ENCODE measurements around the gene AP5S1.
"Not testable (repeated sequence)": the region's sequence is repeated elsewhere in the genome, so short reads cannot be mapped to it uniquely, and the experiment has no call there.

AP5S1 gene

GRCh38 chr20:3842348-3842930 lies 22.1 kb downstream of the AP5S1 start:
- DNase-seq (ENCODE audit: low read depth in 2 of 2, low spot score in 1 of 2): no peak

DNA sequence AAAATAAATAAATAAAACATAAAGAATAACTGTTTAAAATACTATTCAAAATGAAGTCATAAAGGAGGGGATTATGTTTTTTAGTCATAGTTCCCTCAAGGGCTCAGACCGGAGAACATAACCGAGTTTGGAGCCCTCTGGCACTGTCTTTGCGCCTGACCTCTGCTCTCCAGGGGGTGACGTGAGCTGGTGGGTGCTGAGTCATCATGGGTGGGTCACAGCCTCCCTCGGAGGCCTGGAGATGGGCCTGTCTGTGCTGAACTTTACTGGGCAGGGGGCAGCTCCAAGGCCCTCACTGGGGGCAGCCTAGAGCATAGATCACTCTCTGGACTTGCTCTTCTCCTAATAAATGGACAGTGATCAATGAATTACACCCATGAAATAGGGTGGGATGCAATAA lies 23.1 kb downstream of the AP5S1 start:
- no peak for DNase-seq (ENCODE audit: low read depth in 2 of 2, low spot score in 1 of 2)

DNA sequence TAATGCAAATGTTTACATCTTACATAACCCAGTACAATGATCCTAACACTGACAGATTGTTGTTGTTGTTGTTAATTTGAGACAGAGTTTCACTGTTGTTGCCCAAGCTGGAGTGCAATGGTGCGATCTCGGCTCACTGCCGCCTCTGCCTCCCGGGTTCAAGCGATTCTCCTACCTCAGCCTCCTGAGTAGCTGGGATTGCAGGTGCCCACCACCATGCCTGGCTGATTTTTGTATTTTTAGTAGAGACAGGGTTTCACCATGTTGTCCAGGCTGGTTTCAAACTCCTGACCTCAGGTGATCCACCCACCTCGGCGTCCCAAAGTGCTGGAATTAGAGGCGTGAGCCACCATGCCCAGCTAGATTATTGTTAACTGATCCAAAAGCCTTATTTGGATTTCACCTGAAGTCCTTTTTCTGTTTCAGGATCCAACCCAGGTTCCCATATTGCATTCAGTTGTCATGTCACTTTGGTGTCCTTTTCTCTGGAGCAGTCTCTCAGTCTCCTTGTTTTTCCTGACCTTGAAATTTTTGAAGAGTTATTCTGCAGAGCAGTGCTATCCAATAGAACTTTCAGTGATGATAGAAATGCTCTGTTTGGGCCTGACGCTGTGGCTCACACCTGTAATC lies 23.8 kb downstream of the AP5S1 start:
- not testable (repeated sequence) for DNase-seq (ENCODE audit: low read depth in 2 of 2, low spot score in 1 of 2)

- no peak for DNase-seq (ENCODE audit: low read depth in 2 of 2, low spot score in 1 of 2)
These were observed 26.0 kb downstream of the AP5S1 start for GRCh38 chr20:3846378-3846739.

- peak; percentile 67 to 73 for DNase-seq (ENCODE audit: low read depth in 2 of 2, low spot score in 1 of 2)
These were observed 26.5 kb downstream of the AP5S1 start, which contains the start of gene MAVS for GRCh38 chr20:3846740-3847428. MAVS (plus strand) TSS chr20:3846834; CDS start chr20:3854625, 7,791 bp downstream.

GRCh38 chr20:3847429-3847940 lies 27.1 kb downstream of the AP5S1 start:
- DNase-seq (ENCODE audit: low read depth in 2 of 2, low spot score in 1 of 2): no peak

DNA sequence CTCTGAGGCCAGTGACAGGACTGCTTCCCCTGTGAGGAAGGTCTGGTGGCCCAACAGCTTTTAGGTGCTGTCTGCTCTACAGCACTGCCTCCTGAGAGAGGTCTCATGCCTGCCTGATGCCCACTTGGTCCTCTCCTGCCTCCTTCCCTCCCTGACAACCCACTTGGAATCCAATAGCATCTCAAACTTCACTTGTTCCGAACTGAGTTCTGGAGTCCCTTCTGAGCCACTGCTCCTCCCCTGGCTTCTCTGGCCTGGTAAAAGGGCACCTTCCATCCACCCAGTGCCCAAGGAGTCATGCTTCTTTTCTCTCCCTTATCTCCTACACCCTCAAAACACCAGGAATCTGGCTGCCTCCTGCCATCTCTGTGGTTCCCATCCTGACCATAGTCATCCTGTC lies 28.2 kb downstream of the AP5S1 start:
- no peak for DNase-seq (ENCODE audit: low read depth in 2 of 2, low spot score in 1 of 2)

- no peak for DNase-seq (ENCODE audit: low read depth in 2 of 2, low spot score in 1 of 2)
These were observed 34.1 kb downstream of the AP5S1 start for GRCh38 chr20:3854462-3854871.

- DNase-seq (ENCODE audit: low read depth in 2 of 2, low spot score in 1 of 2): no peak
These were observed 37.1 kb downstream of the AP5S1 start for GRCh38 chr20:3857405-3857804.

DNA sequence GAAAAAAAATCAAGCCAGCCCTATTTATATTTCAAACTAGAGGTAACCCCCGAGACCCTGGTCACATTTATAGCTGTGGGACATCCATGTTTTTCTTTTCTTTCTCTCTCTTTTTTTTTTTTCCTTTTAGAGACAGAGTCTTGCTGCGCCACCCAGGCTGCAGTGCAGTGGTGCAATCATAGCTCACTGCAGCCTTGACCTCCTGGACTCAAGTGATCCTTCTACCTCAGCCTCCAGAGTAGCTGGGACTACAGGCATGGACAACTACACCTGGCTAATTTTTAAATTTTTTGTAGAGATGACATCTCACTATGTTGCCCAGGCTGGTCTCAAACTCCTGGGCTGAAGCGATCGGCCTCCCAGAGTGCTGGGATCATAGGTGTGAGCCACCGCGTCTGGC lies 38.3 kb downstream of the AP5S1 start:
- no peak for DNase-seq (ENCODE audit: low read depth in 2 of 2, low spot score in 1 of 2)

- no peak for DNase-seq (ENCODE audit: low read depth in 2 of 2, low spot score in 1 of 2)
These were observed 40.8 kb downstream of the AP5S1 start for GRCh38 chr20:3861191-3861590.

DNA sequence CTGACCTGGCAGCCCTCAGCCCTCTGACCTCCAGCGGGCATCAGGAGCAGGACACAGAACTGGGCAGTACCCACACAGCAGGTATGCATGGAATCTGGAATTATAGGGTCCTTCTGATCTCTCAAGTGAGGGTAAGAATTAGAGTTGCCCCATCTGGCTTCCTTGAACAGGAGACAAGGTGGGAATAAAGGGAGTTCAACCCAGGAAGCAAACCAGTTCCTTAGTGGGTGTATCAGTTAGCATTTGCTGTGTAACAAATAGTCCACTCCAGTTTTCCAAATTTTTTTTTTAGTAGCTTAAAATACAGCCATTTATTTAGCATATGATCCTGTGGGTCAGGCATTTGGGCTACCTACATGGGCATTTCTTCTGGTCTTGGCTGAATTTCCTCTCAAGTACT lies 42.0 kb downstream of the AP5S1 start:
- no peak for DNase-seq (ENCODE audit: low read depth in 2 of 2, low spot score in 1 of 2)

DNA sequence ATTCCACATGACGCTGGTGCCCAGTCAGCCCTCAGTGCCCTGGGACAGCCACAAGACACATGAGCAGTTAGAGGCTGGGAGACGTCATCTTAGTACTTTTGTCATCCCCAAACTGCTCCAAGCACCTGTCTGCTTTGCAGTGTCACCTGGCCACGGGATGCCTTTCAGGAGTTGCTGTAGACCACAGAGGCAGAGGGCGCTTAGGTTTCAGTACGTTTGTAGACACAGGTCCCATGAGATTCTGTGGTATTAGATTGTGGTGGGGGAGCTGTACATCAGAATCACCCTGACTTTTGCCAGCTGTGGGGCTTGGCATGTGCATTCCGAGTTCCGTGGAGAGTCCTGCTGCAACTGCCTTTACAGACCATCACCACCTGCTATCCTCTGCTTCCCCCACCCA lies 43.0 kb downstream of the AP5S1 start:
- DNase-seq (ENCODE audit: low read depth in 2 of 2, low spot score in 1 of 2): no peak

DNA sequence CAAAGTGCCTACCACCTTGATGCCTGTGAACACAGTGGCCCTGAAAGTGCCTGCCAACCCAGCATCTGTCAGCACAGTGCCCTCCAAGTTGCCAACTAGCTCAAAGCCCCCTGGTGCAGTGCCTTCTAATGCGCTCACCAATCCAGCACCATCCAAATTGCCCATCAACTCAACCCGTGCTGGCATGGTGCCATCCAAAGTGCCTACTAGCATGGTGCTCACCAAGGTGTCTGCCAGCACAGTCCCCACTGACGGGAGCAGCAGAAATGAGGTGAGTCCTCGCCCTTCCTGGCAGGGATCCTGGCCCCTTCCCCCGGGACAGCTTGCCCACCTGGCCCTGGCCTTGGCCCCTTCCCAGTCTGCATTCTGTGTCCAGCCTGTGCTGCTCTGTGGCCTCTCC lies 44.2 kb downstream of the AP5S1 start:
- DNase-seq (ENCODE audit: low read depth in 2 of 2, low spot score in 1 of 2): no peak

GRCh38 chr20:3865152-3865886 lies 45.0 kb downstream of the AP5S1 start:
- no peak for DNase-seq (ENCODE audit: low read depth in 2 of 2, low spot score in 1 of 2)

DNA sequence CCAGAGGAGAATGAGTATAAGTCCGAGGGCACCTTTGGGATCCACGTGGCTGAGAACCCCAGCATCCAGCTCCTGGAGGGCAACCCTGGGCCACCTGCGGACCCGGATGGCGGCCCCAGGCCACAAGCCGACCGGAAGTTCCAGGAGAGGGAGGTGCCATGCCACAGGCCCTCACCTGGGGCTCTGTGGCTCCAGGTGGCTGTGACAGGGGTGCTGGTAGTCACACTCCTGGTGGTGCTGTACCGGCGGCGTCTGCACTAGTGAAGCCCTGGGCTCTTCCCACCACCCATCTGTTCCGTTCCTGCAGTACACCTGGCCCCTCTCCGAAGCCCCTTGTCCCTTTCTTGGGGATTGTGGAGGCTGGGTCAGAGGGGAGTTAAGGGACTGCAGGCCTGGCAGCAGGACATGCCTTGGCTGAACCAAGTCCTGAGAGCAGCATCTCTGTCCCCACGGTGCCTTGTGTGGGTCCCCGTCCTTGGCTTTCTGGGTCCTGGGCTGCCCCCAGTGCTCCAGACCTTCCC lies 45.6 kb downstream of the AP5S1 start:
- no peak for DNase-seq (ENCODE audit: low read depth in 2 of 2, low spot score in 1 of 2)

GRCh38 chr20:3866464-3866863 lies 46.1 kb downstream of the AP5S1 start:
- no peak for DNase-seq (ENCODE audit: low read depth in 2 of 2, low spot score in 1 of 2)

DNA sequence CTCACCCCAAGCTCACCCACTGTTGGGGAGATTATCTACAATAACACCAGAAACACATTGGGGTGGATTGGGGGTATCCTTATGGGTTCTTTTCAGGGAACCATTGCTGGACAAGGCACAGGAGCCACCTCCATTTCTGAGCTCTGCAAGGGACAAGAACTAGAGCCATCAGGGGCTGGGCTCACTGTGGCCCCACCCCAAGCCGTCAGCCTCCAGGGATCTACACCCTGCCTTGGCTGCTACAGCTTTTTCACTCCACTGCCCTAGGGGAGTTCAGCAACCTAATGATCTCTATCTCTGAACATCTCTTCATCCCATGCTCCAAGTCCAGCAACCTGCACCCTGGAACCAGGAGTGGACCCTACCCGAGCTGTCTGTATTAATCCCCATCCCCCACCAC lies 47.5 kb downstream of the AP5S1 start:
- DNase-seq (ENCODE audit: low read depth in 2 of 2, low spot score in 1 of 2): no peak

GRCh38 chr20:3869839-3870634 lies 49.7 kb downstream of the AP5S1 start:
- no peak for DNase-seq (ENCODE audit: low read depth in 2 of 2, low spot score in 1 of 2)

DNA sequence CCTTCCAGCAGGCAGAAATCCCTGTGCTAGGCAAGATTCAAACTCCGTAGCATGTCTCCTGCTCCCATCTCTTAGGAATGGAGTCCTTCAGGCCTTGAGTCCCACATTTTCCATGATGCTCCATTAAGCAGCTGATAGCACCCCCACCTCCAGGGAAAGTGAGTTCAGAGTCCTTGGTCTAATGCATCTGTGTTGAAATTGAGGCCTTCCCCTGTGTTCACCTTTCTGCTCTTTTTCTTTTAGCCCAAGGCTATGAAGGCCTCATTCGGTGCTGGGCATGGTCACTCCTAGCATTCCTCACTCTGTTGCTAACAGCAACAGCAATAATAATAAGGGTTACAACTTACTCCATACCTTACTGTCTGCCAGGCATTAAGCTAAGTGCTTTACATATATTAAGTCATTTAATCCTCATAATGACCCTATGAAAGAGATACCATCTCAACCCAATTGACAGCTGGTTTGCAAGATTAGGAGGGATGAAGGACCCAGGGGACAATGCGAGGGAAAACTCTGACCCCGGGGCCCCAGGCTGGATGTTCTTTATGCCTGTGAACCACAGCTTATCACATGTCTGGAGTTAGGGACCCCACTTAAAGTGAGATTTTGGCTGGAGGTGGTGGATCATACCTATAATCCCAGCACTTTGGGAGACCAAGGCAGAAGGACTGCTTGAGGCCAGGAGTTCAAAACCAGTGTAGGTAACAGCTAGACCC lies 51.4 kb downstream of the AP5S1 start:
- DNase-seq (ENCODE audit: low read depth in 2 of 2, low spot score in 1 of 2): no peak
